Mesothelial cell of epicardium (in vitro differentiated cells): ENCODE data around the gene SH3D19. TPM values are rescaled to one million over a fixed set of nuclear protein-coding genes. Genes with fewer than 3 reads are reported as not detected.

ENCODE experiments used
- DNase-seq, 2 experiments: peaks; one replicate each; pipeline ENCODE4 v3.0.0; 2021; ENCODE audit warnings: low spot score in 2 of 2; ENCODE audit not compliant: unreplicated experiment in 2 of 2
- H3K27ac Mint-ChIP-seq: 2 replicates; pipeline ENCODE4 v1.8.0; 2021; ENCODE audit warnings: mixed read lengths
- H3K27me3 Mint-ChIP-seq: 2 replicates; pipeline ENCODE4 v1.8.0; 2021; ENCODE audit warnings: low read depth, mixed read lengths
- H3K36me3 Mint-ChIP-seq: 2 replicates; pipeline ENCODE4 v1.8.0; 2021; ENCODE audit warnings: mixed read lengths
- H3K4me1 Mint-ChIP-seq: 2 replicates; pipeline ENCODE4 v1.8.0; 2021; ENCODE audit warnings: mixed read lengths
- H3K4me3 Mint-ChIP-seq: 2 replicates; pipeline ENCODE4 v1.8.0; 2021; ENCODE audit warnings: mild to moderate bottlenecking, moderate library complexity, mixed read lengths
- H3K9me3 Mint-ChIP-seq: 2 replicates; pipeline ENCODE4 v1.8.0; 2021; ENCODE audit warnings: mixed read lengths
- total RNA-seq: library from RNA; stranded (reverse); gene quantifications from 3 replicates; pipeline ENCODE4 v1.2.1, GENCODE V29; 2021
- TF ChIP-seq, protein P1 (sequence below): fragments of 200-600 bp; sonication (generic); IDR thresholded peaks from one replicate; pipeline ENCODE4 v1.5.0; 2021; ENCODE audit warnings: antibody characterized with exemption; ENCODE audit not compliant: unreplicated experiment

The SH3D19 gene
- total RNA-seq, 1 donor from 2014 or later: 39.3 TPM

DNA sequence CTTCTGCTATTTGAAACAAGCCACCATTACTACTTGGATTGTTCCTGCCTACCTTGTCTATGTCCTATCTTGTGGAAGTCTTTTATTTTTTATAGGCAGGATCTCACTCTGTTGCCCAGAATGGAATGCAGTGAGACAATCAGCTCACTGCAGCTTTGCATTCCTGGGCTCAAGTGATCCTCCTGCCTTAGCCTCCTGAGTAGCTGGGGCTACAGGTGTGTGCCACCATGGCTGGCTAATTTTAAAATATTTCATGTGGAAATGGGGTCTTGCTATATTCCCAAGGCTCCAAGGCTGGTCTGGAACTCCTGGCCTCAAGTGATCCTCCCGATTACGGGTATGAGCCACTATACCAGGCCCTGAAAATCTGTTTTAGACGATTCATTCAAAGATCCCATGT lies 218.3 kb downstream of the SH3D19 start:
- H3K36me3 Mint-ChIP-seq: peaks cover 31% of the 10 kb centered on the region
- H3K27ac Mint-ChIP-seq: no peak overlapping the region
- no peak for DNase-seq
- H3K9me3 Mint-ChIP-seq: peaks cover 5% of the 10 kb centered on the region
- H3K4me3 Mint-ChIP-seq: no peak overlapping the region
- H3K27me3 Mint-ChIP-seq: no peaks in the 10 kb centered on the region
- TF ChIP-seq, protein P1, sequence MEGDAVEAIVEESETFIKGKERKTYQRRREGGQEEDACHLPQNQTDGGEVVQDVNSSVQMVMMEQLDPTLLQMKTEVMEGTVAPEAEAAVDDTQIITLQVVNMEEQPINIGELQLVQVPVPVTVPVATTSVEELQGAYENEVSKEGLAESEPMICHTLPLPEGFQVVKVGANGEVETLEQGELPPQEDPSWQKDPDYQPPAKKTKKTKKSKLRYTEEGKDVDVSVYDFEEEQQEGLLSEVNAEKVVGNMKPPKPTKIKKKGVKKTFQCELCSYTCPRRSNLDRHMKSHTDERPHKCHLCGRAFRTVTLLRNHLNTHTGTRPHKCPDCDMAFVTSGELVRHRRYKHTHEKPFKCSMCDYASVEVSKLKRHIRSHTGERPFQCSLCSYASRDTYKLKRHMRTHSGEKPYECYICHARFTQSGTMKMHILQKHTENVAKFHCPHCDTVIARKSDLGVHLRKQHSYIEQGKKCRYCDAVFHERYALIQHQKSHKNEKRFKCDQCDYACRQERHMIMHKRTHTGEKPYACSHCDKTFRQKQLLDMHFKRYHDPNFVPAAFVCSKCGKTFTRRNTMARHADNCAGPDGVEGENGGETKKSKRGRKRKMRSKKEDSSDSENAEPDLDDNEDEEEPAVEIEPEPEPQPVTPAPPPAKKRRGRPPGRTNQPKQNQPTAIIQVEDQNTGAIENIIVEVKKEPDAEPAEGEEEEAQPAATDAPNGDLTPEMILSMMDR: no peak
- H3K4me1 Mint-ChIP-seq: peaks cover 5% of the 10 kb centered on the region

DNA sequence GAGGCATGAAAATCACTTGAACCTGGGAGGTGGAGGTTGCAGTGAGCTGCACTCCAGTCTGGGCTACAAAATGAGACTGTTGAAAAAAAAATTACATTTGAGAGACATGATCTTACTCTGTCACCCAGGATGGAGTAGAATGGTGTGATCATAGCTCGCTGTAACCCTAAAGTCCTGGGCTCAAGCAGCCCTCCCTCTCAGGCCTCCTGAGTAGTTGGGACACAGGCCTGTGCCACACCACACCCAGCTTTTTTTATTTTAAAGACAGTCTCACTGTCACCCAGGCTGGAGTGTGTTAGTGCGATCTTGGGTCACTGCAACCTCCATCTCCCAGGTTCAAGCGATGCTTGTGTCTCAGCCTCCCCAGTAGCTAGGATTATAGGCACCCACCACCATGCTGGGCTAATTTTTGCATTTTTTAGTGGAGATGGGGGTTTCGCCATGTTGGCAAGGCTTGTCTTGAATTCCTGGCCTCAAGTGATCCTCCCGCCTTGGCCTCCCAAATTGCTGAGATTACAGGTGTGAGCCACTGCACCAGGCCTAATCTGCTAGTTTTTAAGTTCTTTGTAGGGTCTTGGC lies 219.9 kb downstream of the SH3D19 start:
- no peak overlapping the region for H3K27ac Mint-ChIP-seq
- peaks cover 41% of the 10 kb centered on the region for H3K36me3 Mint-ChIP-seq
- TF ChIP-seq, protein P1: no peak
- H3K27me3 Mint-ChIP-seq: no peaks in the 10 kb centered on the region
- H3K4me3 Mint-ChIP-seq: no peak overlapping the region
- no peak for DNase-seq
- peaks cover 17% of the 10 kb centered on the region for H3K4me1 Mint-ChIP-seq
- peaks cover 5% of the 10 kb centered on the region for H3K9me3 Mint-ChIP-seq

GRCh38 chr4:151104621-151105020 lies 220.8 kb downstream of the SH3D19 start:
- Mint-ChIP-seq H3K27me3 (no peaks in the 10 kb centered on the region), H3K4me1 (peaks cover 23% of the 10 kb centered on the region), H3K27ac (no peak overlapping the region), H3K9me3 (peaks cover 5% of the 10 kb centered on the region), H3K36me3 (peaks cover 43% of the 10 kb centered on the region), H3K4me3 (no peak overlapping the region)
- no peak for DNase-seq
- TF ChIP-seq, protein P1: no peak

DNA sequence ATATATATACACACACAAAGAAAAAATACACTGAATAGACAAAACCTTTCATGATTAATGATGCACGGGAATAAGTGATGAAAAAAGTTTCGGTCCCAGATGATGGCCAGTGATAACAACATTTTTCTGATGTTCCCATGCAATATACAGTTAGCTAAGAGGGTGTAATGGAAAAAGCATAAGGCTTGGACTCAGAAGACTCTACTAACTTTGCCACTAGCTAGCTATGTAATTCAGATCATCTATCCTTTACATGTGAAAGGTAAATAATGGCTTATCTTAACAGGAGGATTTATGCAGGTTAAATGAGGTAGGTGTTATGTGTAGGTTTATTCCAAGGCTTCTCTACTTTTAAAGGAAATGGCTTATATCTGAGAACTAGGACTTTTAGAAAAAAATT lies 221.6 kb downstream of the SH3D19 start:
- DNase-seq: no peak
- H3K4me1 Mint-ChIP-seq: peaks cover 23% of the 10 kb centered on the region
- TF ChIP-seq, protein P1: no peak
- no peak overlapping the region for H3K4me3 Mint-ChIP-seq
- peaks cover 43% of the 10 kb centered on the region for H3K36me3 Mint-ChIP-seq
- H3K27ac Mint-ChIP-seq: no peak overlapping the region
- peaks cover 5% of the 10 kb centered on the region for H3K9me3 Mint-ChIP-seq
- no peaks in the 10 kb centered on the region for H3K27me3 Mint-ChIP-seq

- DNase-seq: no peak
- no peaks in the 10 kb centered on the region for H3K9me3 Mint-ChIP-seq
- H3K27me3 Mint-ChIP-seq: no peaks in the 10 kb centered on the region
- peak overlapping the region; percentile 99 for H3K27ac Mint-ChIP-seq
- peaks cover 23% of the 10 kb centered on the region for H3K36me3 Mint-ChIP-seq
- TF ChIP-seq, protein P1: no peak
- H3K4me3 Mint-ChIP-seq: peak overlapping the region; percentile 99
- peaks cover 23% of the 10 kb centered on the region for H3K4me1 Mint-ChIP-seq
Measured at GRCh38 chr4:151100531-151100930, 224.9 kb downstream of the SH3D19 start.
